Measurements from ENCODE around the gene ACKR4. TPM values are rescaled to one million over a fixed set of nuclear protein-coding genes. Genes with fewer than 3 reads are reported as not detected.

Gene ACKR4
- total and polyA plus RNA-seq, 7 donors = 0.11 to 0.64 (median 0.23) TPM; not detected in 1

GRCh38 chr3:132569153-132569552 lies 27.9 kb upstream of the ACKR4 start:
- Histone ChIP-seq H3K36me3 (ENCODE audit: insufficient read depth in 1 of 2, low read depth in 1 of 2) (peaks cover 0 to 9% of the 10 kb centered on the region in 2 donors), H3K27ac (no peak overlapping the region), H3K9me3 (peaks cover 7% of the 10 kb centered on the region), H3K4me3 (no peak overlapping the region), H3K27me3 (ENCODE audit: insufficient read depth in 3 of 3, low read length in 2 of 3) (no peaks in the 10 kb centered on the region), H3K4me1 (no peaks in the 10 kb centered on the region)
- no peak for TF ChIP-seq CTCF (IDR thresholded peaks at IDR 0.05)
- no peak for ATAC-seq
- no peak for DNase-seq
- WGBS, 3 donors = 20 to 58% (median 42%) methylated on average over 2 of the region's 2 CpGs
- intact Hi-C loops (cut with DNase I) = no loop called here

- ATAC-seq (no peak), DNase-seq (no peak)
- 42 to 75% (median 53%) methylated on average over 1 of the region's 1 CpG for WGBS, 3 donors
- no peak overlapping the region for H3K4me3 ChIP-seq
- no peak overlapping the region for H3K27ac ChIP-seq
- TF ChIP-seq CTCF (IDR thresholded peaks at IDR 0.05) = no peak
- intact Hi-C loops (cut with DNase I) = no loop called here
- H3K27me3 ChIP-seq (ENCODE audit: insufficient read depth in 3 of 3, low read length in 2 of 3) = no peaks in the 10 kb centered on the region
- peaks cover 0 to 11% of the 10 kb centered on the region in 2 donors for H3K36me3 ChIP-seq (ENCODE audit: insufficient read depth in 1 of 2, low read depth in 1 of 2)
- peaks cover 7% of the 10 kb centered on the region for H3K9me3 ChIP-seq
- H3K4me1 ChIP-seq = no peaks in the 10 kb centered on the region
Observed at GRCh38 chr3:132569580-132569979, 27.5 kb upstream of the ACKR4 start.

- intact Hi-C loops (cut with DNase I) = no loop called here
- Histone ChIP-seq H3K27me3 (ENCODE audit: insufficient read depth in 3 of 3, low read length in 2 of 3) (no peaks in the 10 kb centered on the region), H3K27ac (no peak overlapping the region), H3K4me1 (no peaks in the 10 kb centered on the region), H3K4me3 (no peak overlapping the region), H3K9me3 (peaks cover 7% of the 10 kb centered on the region), H3K36me3 (ENCODE audit: insufficient read depth in 1 of 2, low read depth in 1 of 2) (peaks cover 0 to 16% of the 10 kb centered on the region in 2 donors)
- ATAC-seq (no peak), DNase-seq (no peak)
- 54 to 83% (median 60%) methylated on average over 2 of the region's 2 CpGs for WGBS, 3 donors
- no peak for TF ChIP-seq CTCF (IDR thresholded peaks at IDR 0.05)
Observed at GRCh38 chr3:132570016-132570415, 27.1 kb upstream of the ACKR4 start.

GRCh38 chr3:132573797-132574211 lies 23.3 kb upstream of the ACKR4 start:
- WGBS, 3 donors = 41 to 48% (median 42%) methylated on average over 5 of the region's 5 CpGs
- H3K4me3 ChIP-seq = no peak overlapping the region
- H3K27ac ChIP-seq = no peak overlapping the region
- ATAC-seq = no peak
- H3K9me3 ChIP-seq = peaks cover 7% of the 10 kb centered on the region
- no peak for TF ChIP-seq CTCF (IDR thresholded peaks at IDR 0.05)
- DNase-seq = no peak
- peaks cover 3 to 54% of the 10 kb centered on the region in 2 donors for H3K36me3 ChIP-seq (ENCODE audit: insufficient read depth in 1 of 2, low read depth in 1 of 2)
- intact Hi-C loops (cut with DNase I) = no loop called here
- H3K27me3 ChIP-seq (ENCODE audit: insufficient read depth in 3 of 3, low read length in 2 of 3) = no peaks in the 10 kb centered on the region
- H3K4me1 ChIP-seq = no peaks in the 10 kb centered on the region

- no peak for TF ChIP-seq CTCF (IDR thresholded peaks at IDR 0.05)
- no peak overlapping the region for H3K27ac ChIP-seq
- H3K9me3 ChIP-seq = no peaks in the 10 kb centered on the region
- intact Hi-C loops (cut with DNase I) = no loop called here
- H3K4me3 ChIP-seq = no peak overlapping the region
- H3K4me1 ChIP-seq = no peaks in the 10 kb centered on the region
- DNase-seq = no peak
- H3K27me3 ChIP-seq (ENCODE audit: insufficient read depth in 3 of 3, low read length in 2 of 3) = no peaks in the 10 kb centered on the region
- peaks cover 0 to 13% of the 10 kb centered on the region in 2 donors for H3K36me3 ChIP-seq (ENCODE audit: insufficient read depth in 1 of 2, low read depth in 1 of 2)
- 86 to 95% (median 95%) methylated on average over 1 of the region's 1 CpG for WGBS, 3 donors
- ATAC-seq = no peak
Observed at GRCh38 chr3:132587401-132587800, 9.7 kb upstream of the ACKR4 start.

Data from psoas muscle (tissue), 8 donors.